ENCODE measurements around the gene AKR1C8. TPM values are rescaled to one million over a fixed set of nuclear protein-coding genes. Genes with fewer than 3 reads are reported as not detected.
A peak's percentile ranks its signal among the peaks of the same experiment; 100 is the strongest.

The AKR1C8 gene
- total and polyA plus RNA-seq, 2 of the 13 experiments (the other 11 are each of a cell fraction or from before 2014, with no cell fraction given), result 0.12 TPM; not detected in 1

- peak; percentile 82 for TF ChIP-seq ZBTB43 (CRISPR knock-in tag; conservative IDR thresholded peaks at IDR 0.05)
- no peak for TF ChIP-seq GMEB2 (CRISPR knock-in tag; IDR thresholded peaks at IDR 0.05; ENCODE audit: low read depth)
- TF ChIP-seq ZNF770 (CRISPR knock-in tag; IDR thresholded peaks at IDR 0.05), result 0 out of 2 replicates have a peak, but pooled peaks have one; percentile 13
- TF ChIP-seq GPN1 (CRISPR knock-in tag; IDR thresholded peaks at IDR 0.05; ENCODE audit: borderline replicate concordance), result no peak
- no peak for TF ChIP-seq ZNF776 (CRISPR knock-in tag; IDR thresholded peaks at IDR 0.05)
- no peak for TF ChIP-seq RFXANK (CRISPR knock-in tag; IDR thresholded peaks at IDR 0.05)
- TF ChIP-seq FOSL2 (CRISPR knock-in tag; IDR thresholded peaks at IDR 0.05), result peak; percentile 74
- peak; percentile 69; the same call in 1 of the 2 replicates for TF ChIP-seq JUND (CRISPR knock-in tag; IDR thresholded peaks at IDR 0.05)
- TF ChIP-seq AGO2 (optimal IDR thresholded peaks at IDR 0.05; ENCODE audit: low read depth, low read length), result no peak
- TF ChIP-seq FLYWCH1 (CRISPR knock-in tag; IDR thresholded peaks at IDR 0.05), result no peak
- no peak for TF ChIP-seq ZBTB3 (CRISPR knock-in tag; IDR thresholded peaks at IDR 0.05; ENCODE audit: borderline replicate concordance, low read depth)
- no peak for TF ChIP-seq SRSF9 (IDR thresholded peaks at IDR 0.05; ENCODE audit: borderline replicate concordance, insufficient read depth, low read depth, low read length, poor library complexity, severe bottlenecking)
- no peak for TF ChIP-seq SRSF1 (optimal IDR thresholded peaks at IDR 0.05; ENCODE audit: low read depth, low read length)
- 0 out of 2 replicates have a peak, but pooled peaks have one; percentile 88 for TF ChIP-seq FOXO4 (CRISPR knock-in tag; conservative IDR thresholded peaks at IDR 0.05)
- no peak for TF ChIP-seq ZFYVE20 (CRISPR knock-in tag; IDR thresholded peaks at IDR 0.05; ENCODE audit: borderline replicate concordance, low read depth)
- peak; percentile 74; the same call in 1 of the 2 replicates for TF ChIP-seq HMGXB3 (CRISPR knock-in tag; IDR thresholded peaks at IDR 0.05; ENCODE audit: borderline replicate concordance)
- no peak for TF ChIP-seq ZNF484 (CRISPR knock-in tag; IDR thresholded peaks at IDR 0.05; ENCODE audit: borderline replicate concordance, low read depth)
- no peak for TF ChIP-seq ZNF224 (CRISPR knock-in tag; IDR thresholded peaks at IDR 0.05)
Measured at GRCh38 chr10:5147255-5147980, 37.5 kb downstream of the AKR1C8 start (continued).

All from HepG2 (cell line).